HG03064 (cell line): ENCODE results near the gene CELSR1.

Source experiments
- ATAC-seq: cut with Tn5 transposase; IDR thresholded peaks from one replicate; pipeline ENCODE4 v1.9.1; 2021; ENCODE audit warnings: low read depth; ENCODE audit not compliant: unreplicated experiment

CELSR1 gene

DNA sequence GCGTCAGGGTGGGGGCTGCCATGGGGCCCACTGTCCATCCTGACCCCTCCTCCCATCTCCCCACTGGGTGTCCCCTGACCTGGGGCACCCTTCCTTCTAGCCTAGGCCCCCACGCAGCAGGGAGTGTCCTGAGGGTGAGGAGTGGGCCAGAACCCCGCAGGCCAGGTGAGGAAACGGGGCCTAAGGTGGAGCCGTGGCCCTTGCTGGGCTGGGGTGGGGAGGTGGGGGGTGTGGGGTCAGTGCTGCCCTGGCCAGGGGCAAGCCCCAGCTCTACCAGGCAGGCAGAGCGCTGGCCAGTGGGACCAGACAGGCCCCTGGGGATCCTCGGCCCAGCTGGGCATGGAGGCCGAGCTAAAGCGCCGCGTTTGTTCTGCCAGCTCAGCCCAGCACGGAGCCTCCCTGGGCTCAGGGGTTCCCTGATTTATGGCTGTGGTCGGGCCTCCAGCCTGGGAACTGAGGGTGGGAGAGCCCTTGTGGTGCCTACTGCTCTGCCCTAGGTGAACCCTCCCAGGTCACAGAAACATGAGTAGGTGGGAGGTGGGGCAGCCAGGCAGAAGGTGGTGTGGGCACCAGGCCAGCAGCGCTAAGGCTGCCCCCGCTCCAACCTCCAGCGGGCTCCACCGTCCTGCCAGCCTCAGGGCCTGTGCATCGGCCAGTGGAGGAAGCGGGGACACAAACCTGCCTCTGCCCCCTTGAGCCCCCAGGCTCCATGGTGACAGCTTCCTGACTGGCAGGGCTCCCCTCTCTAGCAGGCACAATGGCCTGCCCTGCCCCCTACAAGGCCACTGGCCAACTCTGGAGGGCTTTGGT, 179.5 kb downstream of the CELSR1 start:
- ATAC-seq: no peak

DNA sequence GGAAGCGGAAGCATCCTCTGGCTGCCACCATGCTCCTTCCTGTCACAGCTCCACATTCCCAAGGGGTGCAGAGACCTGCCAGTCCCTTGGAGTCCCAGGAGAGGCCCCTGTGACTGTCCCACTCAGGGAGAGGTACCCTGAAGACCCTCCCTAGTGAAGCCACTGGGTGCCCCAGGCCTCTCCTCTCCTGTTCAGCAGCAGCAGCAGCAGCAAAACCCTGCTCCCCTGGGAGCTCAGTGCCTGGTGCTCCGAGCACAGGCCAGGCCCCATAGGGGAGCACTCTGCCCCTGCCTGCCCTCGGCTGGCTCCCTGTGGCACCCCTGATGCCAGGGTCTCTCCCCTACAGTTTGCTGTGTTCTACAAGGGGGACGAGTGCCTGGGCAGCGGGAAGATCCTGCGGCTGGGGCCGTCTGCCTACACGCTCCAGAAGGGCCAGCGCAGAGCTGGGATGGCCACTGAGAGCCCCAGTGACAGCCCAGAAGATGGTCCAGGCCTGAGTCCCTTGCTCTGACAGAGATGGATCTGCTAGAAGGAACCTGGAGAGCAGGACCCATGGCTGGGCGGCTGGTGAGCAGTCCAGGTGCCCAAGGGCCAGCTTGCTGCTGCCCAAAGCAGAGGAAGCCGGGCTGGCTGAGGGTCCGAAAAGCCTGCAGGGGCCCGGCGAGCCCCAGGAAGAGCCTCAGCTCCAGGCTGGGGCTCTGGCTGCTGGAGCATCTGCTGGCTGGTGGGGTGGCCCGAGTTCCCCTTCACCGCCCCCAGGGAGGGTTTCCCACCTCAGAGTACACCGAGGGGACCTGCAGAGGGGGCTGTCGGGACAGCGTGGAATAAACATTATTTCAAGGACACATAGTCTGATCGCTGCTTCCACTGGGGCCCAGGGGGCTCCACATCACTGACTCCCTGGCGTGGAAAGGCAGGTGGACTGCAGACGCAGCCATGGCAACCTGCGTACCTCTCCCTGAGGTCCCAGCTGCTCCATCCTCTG, 180.6 kb downstream of the CELSR1 start:
- ATAC-seq: no peak

DNA sequence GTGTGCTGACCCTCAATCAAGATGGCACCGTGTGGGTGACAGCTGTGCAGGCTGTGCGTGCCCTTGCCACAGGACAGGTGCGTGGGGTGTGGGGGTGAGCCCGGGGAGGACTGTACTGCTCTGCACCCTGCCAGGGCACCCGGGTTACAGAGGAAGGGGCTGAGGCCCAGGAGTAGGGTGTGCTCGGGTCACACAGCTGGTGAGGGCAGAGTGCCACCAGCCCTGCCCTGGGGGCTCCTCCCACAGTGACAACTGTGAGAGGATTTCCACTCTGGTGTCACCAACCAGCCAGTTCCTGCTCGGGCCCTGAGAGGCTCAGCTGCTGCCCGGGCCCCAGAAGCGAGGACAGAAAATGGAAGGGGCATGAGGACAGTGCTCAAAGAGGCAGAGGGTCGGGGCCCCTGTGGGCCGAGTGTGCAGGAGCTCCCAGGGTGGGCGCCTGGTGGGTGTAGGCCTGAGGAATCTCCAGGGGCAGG, 181.4 kb downstream of the CELSR1 start:
- no peak for ATAC-seq

DNA sequence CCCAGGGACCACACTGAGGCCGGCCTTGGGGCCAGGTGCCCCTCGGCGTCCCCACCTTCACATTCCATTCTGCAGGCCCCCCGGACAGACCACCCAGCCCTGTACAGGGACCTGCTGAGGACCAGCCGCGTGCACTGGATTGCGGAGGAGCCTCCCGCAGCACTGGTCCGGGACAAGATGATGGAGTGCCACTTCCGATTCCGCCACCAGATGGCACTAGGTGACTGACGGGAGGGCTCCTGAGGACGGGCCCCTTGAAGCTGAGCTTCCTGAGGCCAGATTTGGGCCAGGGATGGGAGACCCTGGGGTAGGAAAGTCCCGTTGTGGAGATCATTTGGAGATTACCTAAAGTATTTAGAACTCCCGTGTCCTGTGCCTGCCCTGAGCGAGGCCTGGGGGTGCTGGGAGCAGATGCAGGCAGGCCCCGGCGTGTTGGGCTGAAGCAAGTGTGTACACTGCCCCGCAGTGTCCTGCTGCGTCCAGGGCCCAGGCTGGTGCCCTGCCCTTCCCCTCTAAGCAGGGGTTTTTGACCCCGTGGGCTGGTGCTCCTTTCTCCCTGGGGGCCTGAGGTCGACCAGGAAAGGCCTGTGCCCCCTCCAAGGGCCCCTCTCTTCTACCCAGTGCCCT, 181.9 kb downstream of the CELSR1 start:
- no peak for ATAC-seq

DNA sequence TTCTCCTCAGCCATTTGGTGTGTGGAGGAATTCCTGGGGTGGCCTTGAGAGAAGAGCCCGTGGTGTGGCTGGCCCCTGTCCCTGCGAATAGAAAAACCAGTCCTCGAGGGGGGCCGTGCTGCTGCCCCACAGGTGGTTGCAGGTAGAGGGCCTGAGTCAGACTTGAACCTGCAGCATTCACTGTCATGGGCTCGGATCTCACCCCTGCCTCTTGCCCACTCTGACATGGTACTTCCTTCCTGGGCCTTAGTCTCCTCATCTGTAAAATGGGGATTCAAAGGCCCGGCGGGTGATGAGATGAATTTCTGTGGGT, 182.5 kb downstream of the CELSR1 start:
- no peak for ATAC-seq

DNA sequence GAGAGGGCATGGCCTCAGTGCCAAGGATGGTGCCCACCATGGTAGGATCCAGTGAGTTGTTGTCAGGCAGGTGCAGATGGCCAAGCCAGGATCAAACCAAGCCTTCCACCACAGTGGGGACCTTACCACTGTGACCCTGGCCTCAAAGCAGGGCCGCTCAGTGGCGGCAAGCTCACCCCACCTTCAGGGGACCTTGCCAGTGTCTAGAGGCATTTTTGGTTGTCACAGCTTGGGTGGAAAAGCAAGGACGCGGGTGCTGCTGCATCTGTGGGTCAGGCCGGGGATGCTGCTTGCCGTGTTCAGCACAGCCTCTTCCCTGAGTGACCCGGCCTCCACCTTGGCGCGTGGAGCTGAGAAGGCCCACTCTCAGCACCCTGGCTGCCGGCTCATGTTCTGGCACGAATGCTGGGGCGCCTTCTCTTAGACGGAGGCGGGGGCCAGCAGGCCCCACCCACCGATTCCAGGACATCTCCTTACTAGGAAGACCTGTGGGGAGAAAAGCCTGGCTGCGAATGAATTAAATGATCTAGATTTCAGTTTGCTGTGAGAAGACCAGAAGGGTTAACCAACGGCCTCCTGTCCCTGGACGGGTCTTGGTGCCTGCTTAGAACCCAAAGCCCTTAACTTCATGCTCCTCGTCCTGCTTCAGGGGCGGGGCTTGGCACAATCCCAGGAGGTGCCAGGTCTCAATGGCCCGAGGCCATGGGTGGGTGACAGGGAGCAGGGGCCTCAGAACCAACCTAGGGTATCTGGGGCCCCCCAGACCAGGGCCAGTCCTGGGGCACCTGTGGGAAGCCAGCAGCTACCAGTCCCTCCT, 183.0 kb downstream of the CELSR1 start:
- ATAC-seq: no peak

DNA sequence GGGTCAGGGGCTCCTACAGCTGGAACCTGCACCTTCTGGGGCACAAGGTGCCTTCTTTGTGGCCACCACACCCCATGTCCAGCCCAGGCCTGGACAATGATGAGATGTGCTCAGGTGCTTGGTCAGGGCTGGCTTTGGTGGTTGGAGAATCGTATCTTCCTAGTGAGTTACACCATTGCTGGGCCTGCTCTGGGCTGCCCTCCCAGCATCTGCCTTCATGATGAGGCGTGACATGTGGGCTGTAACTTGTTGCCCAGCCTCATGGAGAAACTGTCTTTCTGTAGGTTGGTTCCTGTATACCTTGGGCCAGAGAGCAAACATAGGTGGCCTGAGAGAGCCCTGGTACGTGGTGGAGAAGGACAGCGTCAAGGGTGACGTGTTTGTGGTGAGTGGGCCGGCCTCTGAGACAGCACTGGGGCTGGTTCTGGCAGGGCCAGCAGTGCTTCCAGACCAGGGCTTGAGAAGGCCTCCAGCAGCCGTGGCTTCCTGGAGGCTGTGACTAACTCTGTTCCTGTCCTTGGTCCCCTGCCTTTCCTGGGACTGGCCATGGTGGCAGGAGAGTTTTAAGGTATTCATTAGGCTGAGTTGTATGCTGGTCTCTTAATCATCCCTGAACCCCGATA, 183.8 kb downstream of the CELSR1 start:
- ATAC-seq: no peak

DNA sequence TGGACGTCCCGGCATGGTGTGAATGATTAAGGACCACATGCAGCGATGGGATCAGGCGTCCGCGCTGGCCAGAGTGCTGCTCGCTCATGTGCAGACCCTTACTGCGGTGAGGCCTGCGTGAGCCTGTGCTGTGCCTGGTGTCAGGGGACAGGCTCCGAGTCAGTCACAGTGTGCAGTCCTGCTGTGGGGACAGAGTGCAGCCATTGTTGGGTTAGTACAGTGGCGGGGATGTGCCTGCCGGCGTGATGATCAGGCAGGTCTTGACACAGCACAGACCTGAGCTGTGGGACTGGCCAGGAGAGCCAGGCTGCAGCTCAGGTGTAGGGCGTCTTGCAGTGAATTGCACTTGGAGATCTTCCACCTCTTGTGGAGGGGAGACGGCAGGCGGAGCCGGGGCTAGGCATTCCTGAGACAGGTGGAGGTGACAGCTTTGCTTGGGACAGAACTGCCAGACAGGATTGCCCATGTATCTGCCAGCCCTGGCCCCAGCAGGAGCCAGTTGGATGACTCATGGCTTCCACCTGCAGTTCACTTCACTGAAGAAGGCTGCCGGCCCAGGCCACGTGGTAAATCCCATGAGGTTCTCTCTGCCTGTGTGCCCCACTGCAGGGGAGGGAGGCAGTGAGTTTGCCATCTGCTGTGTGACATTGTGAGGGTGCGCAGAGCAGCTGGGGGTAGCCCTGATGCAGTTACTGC, 184.6 kb downstream of the CELSR1 start:
- no peak for ATAC-seq

DNA sequence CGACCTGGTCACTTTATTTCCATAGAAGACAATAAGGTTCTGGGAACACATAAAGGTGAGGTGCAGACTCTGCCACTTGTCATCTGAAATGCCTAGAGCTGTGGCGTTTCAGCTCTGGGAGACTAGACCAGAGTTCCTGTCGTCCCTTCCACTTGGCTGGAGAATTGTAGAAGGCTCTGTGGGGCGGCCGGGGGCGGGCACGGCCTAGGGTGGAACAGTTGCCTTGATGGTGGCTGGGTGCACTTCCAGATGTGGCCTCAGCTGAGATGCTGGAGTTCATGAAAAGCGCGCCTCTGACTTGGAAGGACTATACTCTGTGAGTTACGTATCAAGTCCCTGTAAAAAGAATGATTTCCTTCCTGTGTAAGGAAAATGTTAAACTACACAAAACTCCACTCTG, 185.1 kb downstream of the CELSR1 start:
- ATAC-seq: no peak

DNA sequence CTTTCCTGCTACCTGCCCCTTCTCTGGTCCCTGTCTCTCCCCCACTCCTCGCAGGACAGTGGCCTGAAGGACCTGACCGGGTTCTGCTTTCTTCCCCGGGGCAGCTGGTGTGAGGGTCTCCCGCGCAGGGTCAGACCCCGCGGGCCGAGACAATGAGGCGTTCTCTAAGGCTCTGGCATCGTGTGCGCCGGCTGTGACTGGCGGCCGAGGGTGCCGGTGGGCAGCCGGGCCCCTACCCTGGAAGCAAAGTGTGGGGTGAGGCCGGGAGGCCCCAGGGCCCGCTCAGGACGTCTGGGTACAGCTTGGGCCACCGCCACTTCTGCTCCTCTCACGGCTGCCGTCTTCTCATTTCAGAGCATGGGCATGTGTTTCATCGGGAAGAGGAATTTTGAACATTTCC, 185.7 kb downstream of the CELSR1 start:
- no peak for ATAC-seq

DNA sequence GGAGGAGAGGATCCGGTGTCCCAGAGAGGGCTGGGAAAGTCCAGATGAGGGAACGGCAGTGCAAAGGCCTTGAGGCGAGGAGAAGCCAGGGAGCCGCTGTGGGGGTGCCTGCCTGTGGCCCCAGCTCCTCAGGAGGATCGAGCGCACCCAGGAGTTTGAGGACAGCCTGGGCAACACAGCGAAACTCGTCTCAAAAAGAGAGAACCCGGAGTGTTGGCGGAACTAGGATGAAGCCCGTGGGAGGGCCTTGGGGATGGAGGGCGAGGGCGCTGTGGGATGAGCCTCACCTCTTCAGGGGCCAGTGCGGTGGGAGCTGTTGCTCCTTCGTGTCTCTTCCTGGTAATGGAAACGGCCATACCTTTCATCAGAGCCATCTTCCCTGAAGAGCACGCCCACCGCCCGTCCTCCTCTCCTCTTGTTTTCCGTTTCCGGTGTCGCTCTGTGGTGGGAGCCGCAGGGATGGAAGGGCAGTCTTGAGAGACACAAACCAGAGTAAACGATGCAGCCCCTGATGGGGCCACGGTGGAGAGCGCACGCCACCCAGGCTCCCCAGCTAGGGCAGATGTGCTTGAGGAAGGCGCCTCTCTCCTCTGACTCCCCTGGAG, 186.2 kb downstream of the CELSR1 start:
- no peak for ATAC-seq

DNA sequence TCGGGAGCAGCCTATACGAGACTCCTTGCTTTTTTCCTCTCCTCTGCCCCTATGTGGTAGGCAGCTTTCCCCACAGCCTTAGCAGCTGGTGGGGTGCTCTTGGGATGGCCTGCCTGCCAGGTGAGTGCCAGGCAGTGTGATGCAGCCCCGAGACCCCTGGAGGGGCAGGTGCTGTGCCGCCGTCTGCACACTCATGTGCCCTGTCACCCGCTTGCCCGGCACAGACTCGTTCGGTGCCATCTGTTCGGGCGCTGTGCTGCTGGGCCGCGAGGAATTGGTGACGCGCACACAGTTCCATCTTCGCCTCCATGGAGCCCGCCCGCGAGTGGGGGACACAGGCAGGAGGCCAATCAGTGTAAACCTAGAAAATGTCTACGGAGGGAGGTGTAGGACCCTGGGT, 186.8 kb downstream of the CELSR1 start:
- ATAC-seq: no peak

DNA sequence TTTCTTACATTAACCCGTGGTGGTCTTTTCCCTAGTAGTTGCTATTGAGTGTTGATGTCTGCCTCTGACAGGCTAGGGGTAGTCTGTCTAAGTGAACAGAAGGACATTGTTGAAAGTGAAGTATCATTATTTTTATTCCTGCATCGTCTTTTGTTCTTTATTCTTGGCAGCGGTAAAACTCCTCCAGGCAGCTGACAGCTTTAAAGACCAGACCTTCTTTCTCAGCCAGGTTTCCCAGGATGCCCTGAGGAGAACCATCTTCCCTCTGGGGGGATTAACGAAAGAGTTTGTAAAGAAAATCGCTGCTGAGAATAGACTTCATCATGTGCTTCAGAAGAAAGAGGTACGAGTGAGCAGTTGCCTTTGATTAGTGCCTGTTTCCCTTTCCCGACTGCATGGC, 187.3 kb downstream of the CELSR1 start:
- no peak for ATAC-seq

DNA sequence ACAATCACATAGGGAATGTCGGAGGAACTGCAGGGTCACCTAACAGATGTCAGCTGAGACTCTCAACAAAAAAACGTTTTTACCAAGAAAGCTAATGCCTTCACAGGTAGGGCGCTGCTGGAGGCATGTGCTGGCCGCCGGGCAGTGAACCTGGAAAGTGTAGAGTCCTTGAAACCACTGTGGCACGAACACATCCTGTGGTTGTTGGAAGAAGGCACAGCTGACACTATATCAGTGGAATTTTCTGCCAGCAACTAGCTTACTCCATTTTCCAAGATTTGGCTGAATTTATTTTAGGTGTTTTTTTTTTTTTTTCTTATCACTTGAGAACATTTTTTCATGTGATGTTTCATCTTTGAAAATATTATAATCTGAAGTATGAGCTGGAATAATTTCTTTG, 187.7 kb downstream of the CELSR1 start:
- ATAC-seq: no peak

DNA sequence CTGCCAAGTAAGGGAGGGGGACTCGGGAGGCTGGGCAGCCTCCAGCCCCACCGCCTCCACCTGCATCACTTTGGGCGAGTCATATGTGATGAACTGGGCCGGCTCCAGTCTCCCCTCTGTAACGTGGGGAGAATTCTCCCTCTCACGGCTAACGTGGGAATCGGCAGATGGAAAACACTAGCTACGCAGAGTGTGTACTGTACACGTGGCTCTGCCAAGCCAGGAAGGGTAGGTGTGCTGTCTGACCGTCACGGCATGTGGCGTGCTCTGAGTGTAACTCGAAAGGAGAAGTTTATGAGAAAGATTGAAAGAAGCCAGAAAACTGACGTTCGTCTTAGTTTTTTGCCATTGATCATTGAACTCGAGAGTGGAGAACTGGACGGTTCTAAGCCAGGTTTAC, 188.2 kb downstream of the CELSR1 start:
- ATAC-seq: no peak

DNA sequence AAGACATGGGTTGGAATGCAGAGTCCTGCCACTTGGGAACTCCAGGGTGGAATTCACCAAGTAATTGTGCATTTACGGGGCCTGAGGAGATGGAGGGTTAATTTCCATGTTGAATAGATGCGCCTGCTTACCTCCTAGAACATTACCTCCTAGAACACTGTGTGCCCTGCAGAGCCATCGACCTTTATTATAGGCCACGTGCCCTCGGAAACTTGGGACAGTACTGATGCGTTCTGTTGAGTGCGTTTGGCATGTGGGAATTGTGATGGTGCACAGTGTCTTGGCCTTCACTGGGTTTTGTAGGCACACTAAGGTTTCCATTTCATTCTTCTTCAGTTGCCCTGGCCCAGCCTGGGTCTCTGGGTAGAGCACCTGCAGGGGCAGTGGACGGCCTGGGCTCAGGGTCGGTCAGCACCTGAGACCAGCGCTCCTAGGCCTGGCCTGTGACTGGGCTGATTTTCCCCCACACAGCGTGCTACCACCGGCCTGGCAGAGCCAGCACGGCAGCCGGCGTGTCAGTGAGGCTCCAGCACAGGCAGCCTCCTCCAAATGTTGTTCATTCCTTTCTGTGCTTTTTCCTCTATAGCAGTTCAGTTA, 189.2 kb downstream of the CELSR1 start:
- no peak for ATAC-seq

DNA sequence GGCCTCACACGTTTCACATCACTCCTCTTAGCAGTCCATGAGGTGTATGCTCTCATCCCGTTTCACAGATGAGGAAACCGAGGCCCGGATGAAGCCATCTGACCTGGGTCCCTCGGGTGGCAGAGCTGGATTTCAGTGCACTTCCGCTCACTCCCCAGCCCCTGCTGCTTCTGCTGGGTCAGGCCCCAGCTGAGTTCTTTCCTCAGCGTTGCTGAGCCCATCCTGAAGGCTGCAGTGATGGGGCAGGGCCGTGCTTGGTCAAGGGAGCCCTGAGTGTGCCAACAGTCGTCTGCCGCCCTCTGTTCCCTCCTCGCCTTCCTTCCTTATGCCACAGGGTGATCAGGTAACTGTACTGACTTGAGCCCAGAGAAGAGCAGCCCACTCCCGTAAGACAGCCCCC, 189.8 kb downstream of the CELSR1 start:
- no peak for ATAC-seq

DNA sequence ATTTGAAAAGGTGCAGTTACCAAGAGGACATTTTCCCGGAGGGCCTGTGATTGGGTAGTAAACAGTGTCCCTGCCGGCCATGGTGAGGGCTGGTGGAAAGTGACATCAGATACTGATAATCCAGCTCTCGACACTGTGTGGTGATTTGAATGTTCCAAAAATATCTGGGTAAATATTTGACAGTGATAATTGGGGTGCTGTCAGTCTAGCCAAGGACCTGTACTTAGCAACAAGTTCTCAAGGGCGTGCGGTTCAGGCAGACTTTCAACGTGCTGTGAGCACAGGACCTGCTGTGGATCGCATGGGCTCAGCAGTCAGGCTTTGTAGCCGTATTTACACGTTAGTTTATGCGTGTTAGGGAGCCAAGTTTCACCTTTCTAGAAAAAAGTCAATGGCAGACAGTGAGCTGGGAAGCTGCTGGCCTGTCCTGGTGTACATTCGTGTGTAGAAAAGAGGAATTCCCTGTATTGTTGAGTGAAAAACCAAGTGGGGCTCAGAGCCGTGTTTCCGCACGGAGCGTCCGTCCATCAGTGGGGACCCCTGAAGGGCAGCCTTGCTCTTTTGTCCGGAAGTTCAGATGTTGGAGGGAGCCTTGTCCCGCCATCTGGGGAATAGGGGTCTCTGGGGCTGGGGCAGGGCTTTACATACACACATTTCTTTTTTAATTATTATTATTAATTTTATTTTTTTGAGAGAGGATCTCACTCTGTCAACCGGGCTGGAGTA, 190.6 kb downstream of the CELSR1 start:
- no peak for ATAC-seq
